Mesodermal cell (in vitro differentiated cells): ENCODE data around the gene KANK4.
A peak's percentile ranks its signal among the peaks of the same experiment; 100 is the strongest.

Experiments used
- H3K27ac ChIP-seq: 2 replicates; pipeline ENCODE4 v1.7.0; 2013; ENCODE audit warnings: mild to moderate bottlenecking, low read depth, low read length, moderate library complexity; ENCODE audit not compliant: severe bottlenecking
- H3K36me3 ChIP-seq: 2 replicates; pipeline ENCODE4 v1.7.1; 2013; ENCODE audit warnings: mild to moderate bottlenecking, low read length, moderate library complexity; ENCODE audit not compliant: control insufficient read depth, insufficient read depth
- H3K4me1 ChIP-seq: one replicate; pipeline ENCODE4 v1.7.1; 2013; ENCODE audit warnings: mild to moderate bottlenecking, low read length; ENCODE audit not compliant: insufficient read depth, control insufficient read depth, poor library complexity, severe bottlenecking
- H3K4me3 ChIP-seq: 2 replicates; pipeline ENCODE4 v1.7.0; 2013; ENCODE audit warnings: low read length, control low read depth, mild to moderate bottlenecking; ENCODE audit not compliant: insufficient read depth, poor library complexity, severe bottlenecking; ENCODE audit errors: extremely low read depth
- H3K9me3 ChIP-seq: 2 replicates; pipeline ENCODE4 v1.7.1; 2013; ENCODE audit warnings: mild to moderate bottlenecking, low read length, moderate library complexity; ENCODE audit not compliant: control insufficient read depth
- WGBS, 2 experiments: methylation state at CpG; one replicate each; pipeline ENCODE4 v1.1.5; 2013; ENCODE audit warnings: missing lambda C conversion rate in 2 of 2; ENCODE audit not compliant: insufficient coverage in 2 of 2; 5-methylcytosine and 5-hydroxymethylcytosine counted together

Gene KANK4

GRCh38 chr1:62235576-62235975 is 83.7 kb downstream of the KANK4 start:
- H3K36me3 ChIP-seq: no peaks in the 10 kb centered on the region
- peaks cover 18% of the 10 kb centered on the region for H3K4me1 ChIP-seq
- H3K4me3 ChIP-seq: no peak overlapping the region
- WGBS, 2 experiments: 100% methylated on average over 1 of the region's 2 CpGs; no CpG with 5 or more reads in 1 of the 2 experiments
- H3K9me3 ChIP-seq: no peaks in the 10 kb centered on the region
- no peak overlapping the region for H3K27ac ChIP-seq

GRCh38 chr1:62234688-62235087 is 84.5 kb downstream of the KANK4 start:
- H3K4me3 ChIP-seq: no peak overlapping the region
- H3K27ac ChIP-seq: no peak overlapping the region
- WGBS, 2 experiments: 93 to 100% methylated on average over 2 to 3 of the region's 6 CpGs
- no peaks in the 10 kb centered on the region for H3K9me3 ChIP-seq
- H3K4me1 ChIP-seq: peaks cover 21% of the 10 kb centered on the region
- no peaks in the 10 kb centered on the region for H3K36me3 ChIP-seq

GRCh38 chr1:62233926-62234450 is 85.2 kb downstream of the KANK4 start:
- Histone ChIP-seq H3K27ac (no peak overlapping the region), H3K36me3 (no peaks in the 10 kb centered on the region), H3K9me3 (no peaks in the 10 kb centered on the region), H3K4me1 (peaks cover 26% of the 10 kb centered on the region), H3K4me3 (no peak overlapping the region)
- WGBS, 2 experiments: 85 to 90% methylated on average over 1 to 4 of the region's 7 CpGs

GRCh38 chr1:62232871-62233278 is 86.4 kb downstream of the KANK4 start:
- Histone ChIP-seq H3K27ac (no peak overlapping the region), H3K9me3 (no peaks in the 10 kb centered on the region), H3K4me1 (peaks cover 22% of the 10 kb centered on the region), H3K36me3 (no peaks in the 10 kb centered on the region), H3K4me3 (no peak overlapping the region)
- WGBS, 2 experiments: 89 to 91% methylated on average over 13 to 14 of the region's 14 CpGs

- WGBS, 2 experiments: 86 to 95% methylated on average over 4 to 5 of the region's 5 CpGs
- no peak overlapping the region for H3K27ac ChIP-seq
- H3K9me3 ChIP-seq: no peaks in the 10 kb centered on the region
- no peak overlapping the region for H3K4me3 ChIP-seq
- peaks cover 15% of the 10 kb centered on the region for H3K4me1 ChIP-seq
- H3K36me3 ChIP-seq: no peaks in the 10 kb centered on the region
Observed at GRCh38 chr1:62230718-62231117, 88.5 kb downstream of the KANK4 start.

- Histone ChIP-seq H3K27ac (peak overlapping the region; percentile 57), H3K9me3 (no peaks in the 10 kb centered on the region), H3K36me3 (no peaks in the 10 kb centered on the region), H3K4me3 (no peak overlapping the region), H3K4me1 (peaks cover 14% of the 10 kb centered on the region)
- WGBS, 2 experiments: 86 to 100% methylated on average over 1 of the region's 2 CpGs
Observed at GRCh38 chr1:62229932-62230331, 89.3 kb downstream of the KANK4 start.

- peak overlapping the region; percentile 57 for H3K27ac ChIP-seq
- 60 to 86% methylated on average over 1 of the region's 3 CpGs for WGBS, 2 experiments
- peaks cover 10% of the 10 kb centered on the region for H3K4me1 ChIP-seq
- no peak overlapping the region for H3K4me3 ChIP-seq
- H3K9me3 ChIP-seq: no peaks in the 10 kb centered on the region
- H3K36me3 ChIP-seq: no peaks in the 10 kb centered on the region
Observed at GRCh38 chr1:62229468-62229867, 89.8 kb downstream of the KANK4 start.

GRCh38 chr1:62228883-62229187 is 90.4 kb downstream of the KANK4 start:
- Histone ChIP-seq H3K36me3 (no peaks in the 10 kb centered on the region), H3K4me1 (peaks cover 10% of the 10 kb centered on the region), H3K4me3 (no peak overlapping the region), H3K9me3 (no peaks in the 10 kb centered on the region), H3K27ac (no peak overlapping the region)
- 75 to 79% methylated on average over 3 of the region's 4 CpGs for WGBS, 2 experiments

GRCh38 chr1:62228136-62228882 is 90.9 kb downstream of the KANK4 start:
- 96 to 97% methylated on average over 6 to 7 of the region's 12 CpGs for WGBS, 2 experiments
- H3K4me3 ChIP-seq: no peak overlapping the region

GRCh38 chr1:62227496-62227895 is 91.7 kb downstream of the KANK4 start:
- Histone ChIP-seq H3K4me1 (peaks cover 10% of the 10 kb centered on the region), H3K9me3 (no peaks in the 10 kb centered on the region), H3K36me3 (no peaks in the 10 kb centered on the region), H3K4me3 (no peak overlapping the region), H3K27ac (no peak overlapping the region)
- 86% methylated on average over 8 to 11 of the region's 11 CpGs for WGBS, 2 experiments

More at GRCh38 chr1:62228136-62228882, 90.9 kb downstream of the KANK4 start:
- Histone ChIP-seq H3K4me1 (peaks cover 10% of the 10 kb centered on the region), H3K36me3 (no peaks in the 10 kb centered on the region), H3K27ac (no peak overlapping the region), H3K9me3 (no peaks in the 10 kb centered on the region)

GRCh38 chr1:62224182-62224581 is 95.1 kb downstream of the KANK4 start:
- Histone ChIP-seq H3K9me3 (no peaks in the 10 kb centered on the region), H3K27ac (no peak overlapping the region), H3K4me1 (peaks cover 3% of the 10 kb centered on the region), H3K4me3 (no peak overlapping the region), H3K36me3 (no peaks in the 10 kb centered on the region)
- WGBS, 2 experiments: 100% methylated on average over 1 of the region's 3 CpGs; no CpG with 5 or more reads in 1 of the 2 experiments
